ENCODE data around the gene GLOD4.
"Not testable (repeated sequence)": the region's sequence is repeated elsewhere in the genome, so short reads cannot be mapped to it uniquely, and the experiment has no call there.

GLOD4 gene

DNA sequence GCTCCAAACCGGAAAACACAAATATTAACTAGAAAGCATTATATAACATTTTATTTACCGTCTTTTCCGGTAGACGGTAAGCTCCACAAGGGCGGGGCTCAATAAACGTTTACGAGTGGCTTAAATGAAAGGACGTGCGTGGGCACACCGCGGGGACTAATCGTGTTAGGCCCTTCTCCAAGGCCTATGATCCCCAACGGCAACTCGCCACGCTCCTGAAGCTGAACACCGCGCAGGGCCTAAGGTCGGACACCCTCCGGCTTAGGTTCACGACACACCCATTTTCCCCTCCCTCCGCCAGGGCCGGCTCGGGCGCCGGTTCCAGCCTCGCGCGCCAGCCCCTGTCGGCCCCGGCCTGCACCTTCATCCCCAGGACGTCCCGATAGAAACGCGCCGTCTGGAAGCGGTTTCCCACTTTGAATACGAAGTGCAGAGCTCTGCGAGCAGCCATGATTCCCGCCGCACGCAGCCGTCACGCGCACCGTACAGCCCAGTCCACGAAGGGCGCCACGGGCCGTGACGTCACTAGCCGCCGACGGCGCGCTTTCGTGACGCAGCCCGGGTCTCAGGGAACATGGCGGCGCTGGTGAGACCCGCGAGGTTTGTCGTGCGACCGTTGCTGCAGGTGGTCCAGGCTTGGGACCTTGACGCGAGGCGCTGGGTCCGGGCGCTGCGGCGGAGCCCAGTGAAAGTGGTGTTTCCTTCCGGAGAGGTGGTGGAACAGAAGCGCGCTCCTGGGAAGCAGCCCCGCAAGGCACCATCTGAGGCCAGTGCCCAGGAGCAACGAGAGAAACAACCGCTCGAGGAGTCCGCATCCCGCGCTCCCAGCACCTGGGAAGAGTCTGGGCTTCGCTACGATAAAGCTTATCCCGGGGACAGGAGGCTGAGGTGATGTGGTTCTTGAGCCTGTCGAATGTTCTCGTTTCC is at the start of gene GLOD4, which contains the start of gene MRM3:
TSS of gene GLOD4 (minus strand) at position 476 of the 927 bp plus-strand sequence. CDS start at position 451, 25 bp downstream.
TSS of gene MRM3 (plus strand) at position 549 of the 927 bp plus-strand sequence. CDS start at position 575, 26 bp downstream.
- peak; percentile 90 for FAIRE-seq

DNA sequence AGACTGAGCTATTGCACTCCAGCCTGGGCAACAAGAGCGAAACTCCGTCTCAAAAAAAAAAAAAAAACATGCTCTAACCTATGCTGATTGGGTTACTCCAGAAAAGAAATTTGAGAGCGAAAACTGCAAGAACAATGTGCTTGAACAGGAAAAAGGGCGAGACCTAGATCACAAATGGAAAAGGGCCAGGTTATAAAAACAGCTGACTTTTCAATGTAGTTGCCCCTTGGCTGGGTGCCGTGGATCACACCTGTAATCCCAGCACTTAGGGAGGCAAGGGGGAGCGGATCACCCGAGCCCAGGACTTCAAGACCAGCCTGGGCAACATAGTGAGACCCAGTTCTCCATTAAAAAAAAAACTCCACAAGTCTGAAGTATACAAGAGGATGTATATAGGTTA is 48.9 kb upstream of the GLOD4 start:
- FAIRE-seq (no peak), DNase-seq (ENCODE audit: extremely low spot score, insufficient read length, low read depth) (no peak)

More for the DNA sequence above, at the start of gene GLOD4, which contains the start of gene MRM3:
- peak; percentile 95 for DNase-seq (ENCODE audit: extremely low spot score, insufficient read length, low read depth)

GRCh38 chr17:830381-830780 is 48.3 kb upstream of the GLOD4 start:
- no peak for FAIRE-seq

GRCh38 chr17:829614-830013 is 47.5 kb upstream of the GLOD4 start:
- DNase-seq (ENCODE audit: extremely low spot score, insufficient read length, low read depth); FAIRE-seq: not testable (repeated sequence)

More at GRCh38 chr17:830381-830780, 48.3 kb upstream of the GLOD4 start:
- no peak for DNase-seq (ENCODE audit: extremely low spot score, insufficient read length, low read depth)

DNA sequence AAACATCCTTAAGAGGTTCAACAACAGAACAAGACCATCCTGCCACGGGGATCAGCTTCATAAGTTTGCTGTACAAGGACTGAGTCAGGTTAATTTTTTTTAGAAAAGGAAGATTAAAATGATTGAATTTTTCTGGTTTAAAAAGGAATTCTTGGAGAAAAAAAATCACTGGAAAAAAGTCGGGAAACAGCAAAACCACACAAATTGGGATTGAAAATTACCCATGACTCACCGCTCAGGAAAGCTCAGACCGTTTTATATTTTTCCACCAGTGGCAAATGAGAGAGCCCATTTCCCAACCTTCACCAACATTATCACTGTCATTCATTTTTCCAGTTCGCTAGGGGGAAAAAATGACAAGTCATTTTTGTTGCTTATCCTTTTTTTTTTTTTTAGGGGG is 46.7 kb upstream of the GLOD4 start:
- DNase-seq (ENCODE audit: extremely low spot score, insufficient read length, low read depth) (no peak), FAIRE-seq (no peak)

- FAIRE-seq (no peak), DNase-seq (ENCODE audit: extremely low spot score, insufficient read length, low read depth) (no peak)
These were observed 44.7 kb upstream of the GLOD4 start for GRCh38 chr17:826778-827177.

DNA sequence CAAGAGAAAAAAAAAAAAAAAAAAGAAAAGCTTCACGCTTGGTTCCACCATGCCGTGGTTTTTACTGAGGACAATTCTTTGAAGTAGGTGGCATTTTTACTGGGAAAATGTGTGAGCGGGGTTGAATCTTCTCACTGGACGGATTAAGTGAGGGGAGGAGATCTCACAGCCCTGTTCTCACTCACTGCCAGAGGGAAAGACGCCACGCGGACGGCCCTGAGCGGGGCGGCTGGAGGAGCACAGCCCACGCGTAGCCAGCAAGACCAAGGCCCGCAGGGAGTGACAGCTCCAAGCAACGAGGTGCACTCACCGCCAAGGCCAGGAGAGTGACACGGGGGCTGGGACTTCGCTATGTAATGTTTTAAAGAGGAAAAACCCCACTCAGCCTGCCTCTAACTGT is 43.1 kb upstream of the GLOD4 start:
- DNase-seq (ENCODE audit: extremely low spot score, insufficient read length, low read depth) = no peak
- FAIRE-seq = no peak

DNA sequence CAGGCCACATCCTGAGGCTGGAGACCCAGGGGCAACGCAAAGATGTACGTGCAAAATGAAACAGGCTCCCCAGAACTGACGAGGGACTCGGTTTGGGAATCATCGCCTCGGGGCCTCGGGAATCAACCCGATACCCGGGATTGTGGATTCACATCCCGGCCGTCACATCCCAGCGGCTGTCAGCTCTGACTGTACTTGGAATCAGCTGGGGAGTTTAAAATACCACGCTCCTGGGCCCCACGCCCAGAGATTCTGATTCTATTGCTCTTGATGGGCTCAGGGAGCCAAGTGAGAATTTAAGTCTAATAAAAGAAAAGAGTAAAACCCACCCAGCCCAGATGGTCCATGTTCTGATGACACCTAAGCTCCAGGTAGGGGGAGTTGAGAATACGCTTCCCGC is 42.3 kb upstream of the GLOD4 start:
- no peak for DNase-seq (ENCODE audit: extremely low spot score, insufficient read length, low read depth)
- no peak for FAIRE-seq

DNA sequence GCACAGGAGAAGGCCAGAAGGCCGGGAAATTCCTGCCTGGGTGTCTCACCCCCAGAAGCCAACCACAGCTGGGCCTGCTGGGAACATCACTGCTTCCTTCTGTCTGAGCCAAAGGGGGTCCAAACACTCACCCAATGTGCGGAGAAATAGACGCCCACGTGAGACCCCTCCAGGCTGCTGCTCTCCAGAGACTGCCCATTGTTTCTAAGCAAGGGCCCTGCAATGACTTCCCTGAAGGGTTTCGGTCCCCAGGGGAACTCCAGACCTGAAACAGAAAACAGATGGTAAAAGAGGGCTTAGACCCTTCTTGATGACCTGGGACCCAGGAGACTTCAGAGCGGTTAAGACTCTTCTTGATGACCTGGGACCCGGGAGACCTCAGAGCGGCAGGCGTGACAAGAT is 41.4 kb upstream of the GLOD4 start:
- DNase-seq (ENCODE audit: extremely low spot score, insufficient read length, low read depth) (peak; percentile 15), FAIRE-seq (peak; percentile 63)

- no peak for FAIRE-seq
- DNase-seq (ENCODE audit: extremely low spot score, insufficient read length, low read depth) = no peak
These were observed 37.2 kb upstream of the GLOD4 start for GRCh38 chr17:819251-819650.

- no peak for DNase-seq (ENCODE audit: extremely low spot score, insufficient read length, low read depth)
- FAIRE-seq = no peak
These were observed 32.3 kb upstream of the GLOD4 start for GRCh38 chr17:814371-814770.

DNA sequence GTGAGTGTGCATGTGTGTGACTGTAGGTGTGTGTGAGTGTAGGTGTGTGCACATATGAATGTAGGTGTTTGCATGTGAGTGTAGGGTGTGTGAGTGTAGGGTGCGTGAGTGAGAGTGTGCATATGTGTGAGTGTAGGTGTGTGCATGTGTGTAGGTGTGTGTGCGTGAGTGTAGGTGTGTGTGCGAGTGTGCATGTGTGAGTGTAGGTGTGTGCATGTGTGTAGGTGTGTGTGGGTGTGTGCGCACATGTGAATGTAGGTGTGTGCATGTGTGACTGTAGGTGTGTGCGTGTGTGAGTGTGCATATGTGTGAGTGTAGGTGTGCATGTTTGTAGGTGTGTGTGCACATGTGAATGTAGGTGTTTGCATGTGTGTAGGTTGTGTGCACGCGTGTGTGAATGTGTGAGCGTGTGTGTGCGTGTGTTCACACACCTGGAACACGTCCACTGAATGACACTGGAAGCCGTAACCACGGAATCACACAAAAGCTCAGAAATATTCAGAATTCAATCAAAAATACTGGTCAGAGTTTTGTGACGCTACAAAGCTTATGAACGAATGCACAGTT is 30.6 kb upstream of the GLOD4 start:
- FAIRE-seq (no peak), DNase-seq (ENCODE audit: extremely low spot score, insufficient read length, low read depth) (no peak)

- no peak for FAIRE-seq
- DNase-seq (ENCODE audit: extremely low spot score, insufficient read length, low read depth) = no peak
These were observed 29.1 kb upstream of the GLOD4 start for GRCh38 chr17:811051-811784.

DNA sequence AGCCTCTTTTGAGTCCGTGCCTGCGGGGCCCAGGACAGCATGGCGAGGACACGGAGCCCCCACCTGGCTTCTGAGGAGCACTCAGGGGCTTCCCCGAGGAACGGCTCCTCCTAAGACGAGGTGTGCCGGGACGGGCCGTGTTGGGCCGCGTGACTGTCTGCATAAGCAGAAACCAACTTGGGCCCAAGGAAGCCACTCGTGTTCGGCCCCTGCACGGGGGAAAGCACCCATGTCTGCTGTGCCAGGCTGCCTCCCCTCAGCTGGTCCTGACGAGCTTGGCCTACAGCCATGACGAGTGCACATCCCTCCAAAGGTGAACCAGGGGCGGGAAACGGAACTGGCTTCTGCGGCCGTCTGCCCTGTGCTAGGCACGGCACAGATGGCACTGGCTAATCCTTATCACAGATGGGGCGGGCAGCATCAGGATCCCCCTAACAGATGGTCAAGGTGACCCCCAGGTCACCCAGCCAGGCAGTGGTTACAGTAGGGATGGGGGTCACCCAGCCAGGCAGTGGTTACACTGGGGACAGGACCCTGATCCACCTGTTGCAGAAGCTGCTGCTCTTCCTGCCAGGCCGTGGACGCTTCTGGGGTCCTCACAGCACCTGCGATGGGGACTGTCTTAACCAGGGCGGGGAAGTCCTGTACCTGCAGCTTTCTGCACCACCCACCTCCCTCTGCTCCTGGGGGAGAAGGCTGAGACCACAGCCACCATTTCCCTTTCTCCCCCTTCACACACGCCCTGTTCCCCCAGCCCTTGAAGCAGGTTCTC is 25.6 kb upstream of the GLOD4 start:
- no peak for DNase-seq (ENCODE audit: extremely low spot score, insufficient read length, low read depth)
- no peak for FAIRE-seq

DNA sequence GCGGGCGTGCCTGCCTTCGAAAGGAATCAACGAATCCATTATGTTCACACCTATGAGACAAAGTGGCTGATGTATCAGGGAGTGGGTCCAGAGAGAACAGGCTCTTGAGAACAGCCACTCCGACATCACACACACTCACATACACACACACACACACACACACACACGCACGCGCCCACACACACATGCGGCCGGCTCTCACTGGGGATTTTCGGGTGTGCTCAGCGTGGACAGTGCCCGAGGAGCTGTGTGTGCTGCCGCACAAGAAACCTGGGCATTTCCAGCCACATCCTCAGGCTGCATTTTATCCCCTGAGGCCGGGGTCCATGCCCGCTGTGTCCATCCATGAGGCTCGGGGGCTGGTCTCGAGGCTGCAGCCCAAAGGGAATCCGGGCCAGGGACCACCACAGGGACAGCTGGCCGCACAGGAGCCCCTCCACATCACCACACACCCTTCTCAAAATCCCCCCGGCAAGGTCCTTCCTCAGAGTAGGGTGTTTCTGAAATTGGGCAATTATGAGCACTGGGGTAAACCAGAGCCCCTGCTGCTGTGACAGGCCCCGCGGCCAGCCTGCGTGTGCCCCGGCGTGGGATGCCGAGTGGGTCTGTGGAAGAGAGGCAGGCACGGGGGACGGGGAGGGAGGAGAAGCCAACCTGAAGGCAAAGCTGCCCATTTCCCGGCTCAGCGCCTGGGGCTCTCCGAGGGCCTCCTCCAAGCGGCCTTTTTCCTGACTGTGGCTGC is 24.9 kb upstream of the GLOD4 start:
- FAIRE-seq (no peak), DNase-seq (ENCODE audit: extremely low spot score, insufficient read length, low read depth) (no peak)

GRCh38 chr17:806346-806745 is 24.3 kb upstream of the GLOD4 start:
- no peak for DNase-seq (ENCODE audit: extremely low spot score, insufficient read length, low read depth)
- FAIRE-seq = no peak

DNA sequence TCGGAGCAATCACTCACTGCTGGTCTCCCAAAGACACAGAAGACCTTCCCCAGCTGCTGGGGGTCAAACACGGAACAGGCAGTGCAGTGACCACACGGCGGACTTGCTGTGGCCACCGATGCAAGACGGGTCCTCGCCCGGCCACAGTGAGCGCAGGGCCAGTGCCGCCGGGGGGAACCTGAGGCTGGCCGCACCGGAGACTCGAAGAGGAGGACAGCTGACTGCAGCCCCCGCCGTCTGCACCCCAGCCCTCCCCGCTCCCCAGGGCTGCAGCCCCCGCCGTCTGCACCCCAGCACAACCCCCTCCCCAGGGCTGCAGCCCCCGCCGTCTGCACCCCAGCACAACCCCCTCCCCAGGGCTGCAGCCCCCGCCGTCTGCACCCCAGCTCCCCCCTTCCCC is 23.8 kb upstream of the GLOD4 start:
- FAIRE-seq; DNase-seq (ENCODE audit: extremely low spot score, insufficient read length, low read depth): not testable (repeated sequence)

DNA sequence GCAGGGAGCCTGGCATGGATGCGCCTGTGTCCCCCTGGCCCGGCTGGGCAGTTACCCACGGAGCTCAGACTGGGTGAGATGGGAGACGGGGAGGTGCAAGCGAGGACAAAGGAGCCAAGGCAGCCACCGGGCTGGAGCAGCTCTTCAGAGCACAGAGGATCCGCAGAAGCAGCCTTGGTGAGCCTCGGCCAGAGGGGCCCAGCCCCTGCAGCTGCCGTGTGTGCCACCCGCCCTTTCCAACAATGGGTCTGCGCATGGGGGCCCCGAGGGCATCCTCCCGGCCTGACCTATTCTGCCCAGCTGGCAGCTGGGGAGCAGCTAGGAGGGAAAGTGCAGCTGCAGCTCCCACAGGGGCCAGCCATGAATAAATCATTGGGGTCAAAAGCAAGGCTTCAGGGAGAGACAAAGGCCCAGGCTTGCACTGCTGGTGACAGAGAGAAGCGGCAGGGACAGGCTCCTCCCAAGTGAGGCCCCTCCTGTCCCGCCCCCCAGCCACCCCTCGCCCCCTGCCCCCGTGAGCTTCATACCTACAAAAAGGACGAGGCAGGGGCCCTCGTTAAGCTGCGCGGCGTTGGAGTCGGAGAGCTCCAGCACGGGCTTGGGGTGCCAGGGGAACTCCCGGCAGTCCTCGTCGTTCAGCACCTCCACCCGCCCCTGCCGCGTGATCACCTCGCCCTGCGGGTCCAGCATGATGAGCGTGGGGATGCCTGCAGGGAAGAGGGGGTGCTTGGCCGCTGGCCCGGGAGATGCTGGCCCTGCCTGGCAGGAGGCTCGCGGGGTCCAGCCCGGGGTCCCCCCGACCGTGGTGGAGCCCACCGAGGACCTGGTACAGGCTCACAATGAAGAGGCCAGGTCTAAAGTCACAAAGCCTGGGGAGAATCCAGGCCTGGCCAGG is 22.7 kb upstream of the GLOD4 start:
- FAIRE-seq = no peak
- DNase-seq (ENCODE audit: extremely low spot score, insufficient read length, low read depth) = no peak
